Measurements from ENCODE around the gene AHRR. TPM values are rescaled to one million over a fixed set of nuclear protein-coding genes. Genes with fewer than 3 reads are reported as not detected.
"Not testable (repeated sequence)": the region's sequence is repeated elsewhere in the genome, so short reads cannot be mapped to it uniquely, and the experiment has no call there.

The AHRR gene
- total and polyA plus RNA-seq, 9 donors: 1.4 to 6.9 (median 2.8) TPM

GRCh38 chr5:378301-378891 lies 56.9 kb downstream of the AHRR start:
- Histone ChIP-seq H3K36me3 (ENCODE audit: control insufficient read depth, insufficient read depth, low read length) (no peaks in the 10 kb centered on the region), H3K27ac (ENCODE audit: low read length) (no peak overlapping the region), H3K9me3 (replicated peaks; ENCODE audit: control insufficient read depth, low read depth, low read length) (no peaks in the 10 kb centered on the region), H3K4me1 (ENCODE audit: control insufficient read depth, insufficient read depth, low read length) (peaks cover 4% of the 10 kb centered on the region), H3K4me3 (ENCODE audit: low read length) (no peak overlapping the region), H3K27me3 (ENCODE audit: control insufficient read depth, insufficient read depth, low read length) (peaks cover 27% of the 10 kb centered on the region)
- WGBS (ENCODE audit: insufficient coverage): 71% methylated on average over 3 of the region's 8 CpGs
- DNase-seq: no peak

DNA sequence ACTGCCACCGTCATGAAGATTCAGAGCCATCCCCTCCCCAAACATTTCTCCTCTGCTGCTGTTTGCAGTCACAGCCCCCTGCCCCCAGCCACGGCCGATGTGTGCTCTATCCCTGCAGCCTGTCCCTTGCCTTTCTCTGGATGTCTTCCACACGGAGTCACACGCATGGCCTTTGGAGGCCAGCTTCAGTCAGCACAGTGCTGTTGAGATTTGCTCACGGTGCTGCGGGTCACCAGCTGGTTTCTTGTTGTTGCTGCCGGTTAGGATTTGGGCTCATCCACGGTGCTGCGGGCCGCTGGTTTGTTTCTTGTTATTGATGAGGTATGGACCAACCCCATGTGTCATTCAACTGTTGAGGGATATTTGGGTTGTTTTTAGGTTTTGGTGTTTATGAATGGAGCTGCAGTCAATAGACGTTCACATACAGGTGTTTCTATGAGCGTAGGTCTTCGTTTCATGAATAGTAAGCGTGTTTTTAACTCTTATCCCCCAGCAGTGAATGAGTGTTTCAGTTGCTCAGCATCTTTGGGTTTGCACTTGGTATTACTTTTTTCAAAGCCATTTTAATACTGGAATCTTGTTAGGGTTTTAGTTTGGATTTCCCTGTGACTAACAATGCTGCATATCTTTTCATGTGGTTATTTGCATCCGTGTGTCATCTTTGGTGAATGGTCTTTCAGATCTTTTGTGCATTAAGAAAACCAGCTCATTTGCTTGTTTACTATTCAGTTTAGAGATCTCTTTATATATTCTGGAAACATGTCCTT lies 57.6 kb downstream of the AHRR start:
- Histone ChIP-seq H3K27me3 (ENCODE audit: control insufficient read depth, insufficient read depth, low read length) (peaks cover 25% of the 10 kb centered on the region), H3K4me1 (ENCODE audit: control insufficient read depth, insufficient read depth, low read length) (peaks cover 2% of the 10 kb centered on the region), H3K4me3 (ENCODE audit: low read length) (no peak overlapping the region), H3K36me3 (ENCODE audit: control insufficient read depth, insufficient read depth, low read length) (no peaks in the 10 kb centered on the region), H3K9me3 (replicated peaks; ENCODE audit: control insufficient read depth, low read depth, low read length) (no peaks in the 10 kb centered on the region), H3K27ac (ENCODE audit: low read length) (no peak overlapping the region)
- 83% methylated on average over 8 of the region's 16 CpGs for WGBS (ENCODE audit: insufficient coverage)
- no peak for DNase-seq

- no peak for DNase-seq
- Histone ChIP-seq H3K36me3 (ENCODE audit: control insufficient read depth, insufficient read depth, low read length) (no peaks in the 10 kb centered on the region), H3K27ac (ENCODE audit: low read length) (no peak overlapping the region), H3K9me3 (replicated peaks; ENCODE audit: control insufficient read depth, low read depth, low read length) (peaks cover 8% of the 10 kb centered on the region), H3K4me3 (ENCODE audit: low read length) (no peak overlapping the region), H3K27me3 (ENCODE audit: control insufficient read depth, insufficient read depth, low read length) (peaks cover 10% of the 10 kb centered on the region), H3K4me1 (ENCODE audit: control insufficient read depth, insufficient read depth, low read length) (no peaks in the 10 kb centered on the region)
- WGBS (ENCODE audit: insufficient coverage): no CpG with 5 or more reads among the region's 2 CpGs
Measured at GRCh38 chr5:380701-381309, 59.3 kb downstream of the AHRR start.

DNA sequence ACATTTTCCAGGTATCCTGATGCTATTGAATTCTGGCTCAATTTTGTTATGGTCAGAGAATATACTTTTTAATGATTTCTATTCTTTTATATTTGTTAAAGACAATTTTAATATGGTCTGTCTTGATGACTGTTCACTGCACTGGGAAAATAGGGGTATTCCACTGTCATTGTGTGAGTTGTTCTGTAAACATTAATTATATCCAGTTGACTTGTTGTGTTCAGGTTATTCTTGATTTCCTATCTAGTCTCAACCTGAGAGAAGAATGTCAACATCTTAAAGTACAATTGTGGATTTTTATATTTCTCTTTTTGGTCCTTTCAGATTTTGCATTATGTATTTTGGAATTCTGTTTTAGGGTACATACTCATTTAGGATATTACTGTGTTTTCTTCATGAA lies 61.6 kb downstream of the AHRR start:
- no peak for DNase-seq
- Histone ChIP-seq H3K4me3 (ENCODE audit: low read length) (no peak overlapping the region), H3K9me3 (replicated peaks; ENCODE audit: control insufficient read depth, low read depth, low read length) (peaks cover 8% of the 10 kb centered on the region)

DNA sequence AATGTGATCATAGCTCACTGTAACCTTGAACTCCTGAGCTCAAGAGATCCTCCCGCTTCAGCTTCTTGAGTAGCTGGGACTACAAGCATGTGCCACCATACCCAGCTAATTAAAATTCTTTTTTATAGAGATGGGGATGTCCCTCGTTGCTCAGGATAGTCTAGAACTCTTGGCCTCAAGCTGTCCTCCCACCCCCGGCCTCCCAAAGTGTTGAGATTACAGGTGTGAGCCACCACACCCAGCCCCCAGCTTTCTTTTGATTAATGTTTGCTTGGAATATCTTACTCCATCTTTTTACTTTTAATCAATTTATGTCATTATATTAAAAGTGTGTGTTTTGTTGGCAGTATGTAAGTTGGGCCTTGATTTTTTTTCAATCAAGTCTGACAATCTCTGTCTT lies 62.1 kb downstream of the AHRR start:
- Histone ChIP-seq H3K9me3 (replicated peaks; ENCODE audit: control insufficient read depth, low read depth, low read length) (peaks cover 8% of the 10 kb centered on the region), H3K36me3 (ENCODE audit: control insufficient read depth, insufficient read depth, low read length) (no peaks in the 10 kb centered on the region), H3K27ac (ENCODE audit: low read length) (no peak overlapping the region), H3K4me1 (ENCODE audit: control insufficient read depth, insufficient read depth, low read length) (peaks cover 5% of the 10 kb centered on the region), H3K4me3 (ENCODE audit: low read length) (no peak overlapping the region), H3K27me3 (ENCODE audit: control insufficient read depth, insufficient read depth, low read length) (peaks cover 9% of the 10 kb centered on the region)
- DNase-seq: no peak
- WGBS (ENCODE audit: insufficient coverage): no CpG with 5 or more reads among the region's 3 CpGs

More for the DNA sequence above, 61.6 kb downstream of the AHRR start:
- Histone ChIP-seq H3K27ac (ENCODE audit: low read length) (no peak overlapping the region), H3K27me3 (ENCODE audit: control insufficient read depth, insufficient read depth, low read length) (peaks cover 9% of the 10 kb centered on the region), H3K4me1 (ENCODE audit: control insufficient read depth, insufficient read depth, low read length) (no peaks in the 10 kb centered on the region), H3K36me3 (ENCODE audit: control insufficient read depth, insufficient read depth, low read length) (no peaks in the 10 kb centered on the region)

DNA sequence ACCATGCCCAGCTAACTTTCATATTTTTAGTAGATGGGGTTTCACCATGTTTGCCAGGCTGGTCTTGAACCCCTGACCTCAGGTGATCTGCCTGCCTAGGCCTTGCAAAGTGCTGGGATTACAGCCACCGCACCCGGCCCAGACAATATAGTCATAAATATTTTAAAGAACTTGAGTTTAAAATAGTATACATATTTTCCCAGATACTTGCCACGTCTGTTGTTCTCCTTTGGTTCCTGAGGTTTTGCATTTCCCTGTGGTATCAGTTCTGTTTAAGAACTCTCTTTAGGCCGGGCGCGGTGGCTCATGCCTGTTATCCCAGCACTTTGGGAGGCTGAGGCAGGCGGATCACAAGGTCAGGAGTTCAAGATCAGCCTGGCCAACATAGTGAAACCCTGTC lies 63.1 kb downstream of the AHRR start:
- not testable (repeated sequence) for H3K4me3 ChIP-seq (ENCODE audit: low read length); H3K4me1 ChIP-seq (ENCODE audit: control insufficient read depth, insufficient read depth, low read length); H3K9me3 ChIP-seq (replicated peaks; ENCODE audit: control insufficient read depth, low read depth, low read length); DNase-seq; H3K27ac ChIP-seq (ENCODE audit: low read length); H3K27me3 ChIP-seq (ENCODE audit: control insufficient read depth, insufficient read depth, low read length); H3K36me3 ChIP-seq (ENCODE audit: control insufficient read depth, insufficient read depth, low read length)
- WGBS (ENCODE audit: insufficient coverage): 92% methylated on average over 5 of the region's 7 CpGs

GRCh38 chr5:385321-385720 lies 63.8 kb downstream of the AHRR start:
- WGBS (ENCODE audit: insufficient coverage): no CpG with 5 or more reads among the region's 1 CpG
- H3K36me3 ChIP-seq (ENCODE audit: control insufficient read depth, insufficient read depth, low read length): no peaks in the 10 kb centered on the region
- peaks cover 5% of the 10 kb centered on the region for H3K27me3 ChIP-seq (ENCODE audit: control insufficient read depth, insufficient read depth, low read length)
- no peak overlapping the region for H3K4me3 ChIP-seq (ENCODE audit: low read length)
- peaks cover 5% of the 10 kb centered on the region for H3K4me1 ChIP-seq (ENCODE audit: control insufficient read depth, insufficient read depth, low read length)
- peaks cover 8% of the 10 kb centered on the region for H3K9me3 ChIP-seq (replicated peaks; ENCODE audit: control insufficient read depth, low read depth, low read length)
- DNase-seq: no peak
- no peak overlapping the region for H3K27ac ChIP-seq (ENCODE audit: low read length)

- 51% methylated on average over 14 of the region's 18 CpGs for WGBS (ENCODE audit: insufficient coverage)
- Histone ChIP-seq H3K4me1 (ENCODE audit: control insufficient read depth, insufficient read depth, low read length) (peaks cover 5% of the 10 kb centered on the region), H3K9me3 (replicated peaks; ENCODE audit: control insufficient read depth, low read depth, low read length) (peaks cover 8% of the 10 kb centered on the region), H3K27ac (ENCODE audit: low read length) (no peak overlapping the region), H3K27me3 (ENCODE audit: control insufficient read depth, insufficient read depth, low read length) (peaks cover 2% of the 10 kb centered on the region), H3K4me3 (ENCODE audit: low read length) (no peak overlapping the region), H3K36me3 (ENCODE audit: control insufficient read depth, insufficient read depth, low read length) (no peaks in the 10 kb centered on the region)
- no peak for DNase-seq
Measured at GRCh38 chr5:386432-387341, 65.2 kb downstream of the AHRR start.

DNA sequence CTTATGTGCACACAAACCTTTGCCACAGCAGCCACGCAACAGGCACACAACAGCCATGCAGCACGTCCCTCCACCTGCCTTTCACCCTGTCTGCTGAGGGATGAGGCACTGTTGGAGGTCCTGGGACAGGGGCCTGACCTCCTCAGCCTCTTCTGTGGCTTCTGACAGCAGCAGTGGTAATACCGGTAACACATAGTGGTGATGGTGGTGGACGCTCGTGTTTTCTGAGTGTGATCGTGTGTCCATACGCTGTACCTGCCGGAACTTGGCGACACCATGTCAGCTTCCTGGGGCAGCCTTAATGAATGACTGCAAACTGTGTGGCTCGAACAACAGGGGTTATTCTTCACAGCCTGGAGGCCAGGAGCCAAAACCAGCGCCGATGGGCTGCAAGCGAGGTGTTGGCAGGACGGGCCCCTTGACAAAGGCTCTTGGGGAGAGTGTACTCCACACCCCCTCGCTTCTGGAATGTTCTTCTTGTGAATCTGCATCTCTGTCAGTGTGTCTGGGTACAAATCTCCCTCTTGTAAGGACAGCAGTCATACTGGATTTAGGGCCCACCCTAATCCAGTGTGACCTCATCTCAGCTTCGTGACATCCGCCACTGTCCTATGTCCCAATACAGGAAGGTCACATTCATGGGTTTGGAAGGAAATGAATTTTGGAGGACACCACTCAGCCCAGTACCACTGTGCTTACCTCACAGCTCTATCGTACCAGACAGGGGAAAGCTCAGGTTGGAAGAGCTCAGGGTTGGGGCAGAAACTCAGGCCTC lies 66.2 kb downstream of the AHRR start:
- Histone ChIP-seq H3K27me3 (ENCODE audit: control insufficient read depth, insufficient read depth, low read length) (peaks cover 2% of the 10 kb centered on the region), H3K4me3 (ENCODE audit: low read length) (no peak overlapping the region), H3K9me3 (replicated peaks; ENCODE audit: control insufficient read depth, low read depth, low read length) (peaks cover 8% of the 10 kb centered on the region), H3K4me1 (ENCODE audit: control insufficient read depth, insufficient read depth, low read length) (peaks cover 5% of the 10 kb centered on the region), H3K27ac (ENCODE audit: low read length) (no peak overlapping the region), H3K36me3 (ENCODE audit: control insufficient read depth, insufficient read depth, low read length) (no peaks in the 10 kb centered on the region)
- DNase-seq: no peak
- WGBS (ENCODE audit: insufficient coverage): 86% methylated on average over 14 of the region's 18 CpGs

Data from muscle of leg (tissue), 11 donors.